Measurements from ENCODE around the gene BMPR1A. TPM values are rescaled to one million over a fixed set of nuclear protein-coding genes. Genes with fewer than 3 reads are reported as not detected.

The BMPR1A gene
- total RNA-seq, 2 donors from 2014 or later, result 69.4 to 96.4 TPM

DNA sequence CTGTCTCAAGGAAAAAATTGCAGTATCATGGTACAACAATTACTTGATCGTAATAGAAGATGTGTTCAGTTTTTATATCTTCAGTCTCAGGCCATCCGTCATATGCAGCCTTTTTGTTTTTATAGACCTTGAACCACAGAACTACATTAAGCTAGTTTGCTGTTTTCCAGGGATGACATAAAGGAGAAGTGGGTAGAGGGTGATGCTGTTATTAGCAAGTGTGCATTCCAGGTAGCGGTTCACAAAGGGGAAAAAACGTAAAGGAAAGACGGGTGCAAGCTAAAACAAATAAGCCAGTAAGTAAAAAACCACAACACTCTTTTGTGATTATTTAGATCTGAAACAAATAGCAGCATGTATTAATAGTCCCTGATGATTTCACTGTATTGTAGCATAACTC, 71.7 kb downstream of the BMPR1A start:
- TF ChIP-seq, protein P1, sequence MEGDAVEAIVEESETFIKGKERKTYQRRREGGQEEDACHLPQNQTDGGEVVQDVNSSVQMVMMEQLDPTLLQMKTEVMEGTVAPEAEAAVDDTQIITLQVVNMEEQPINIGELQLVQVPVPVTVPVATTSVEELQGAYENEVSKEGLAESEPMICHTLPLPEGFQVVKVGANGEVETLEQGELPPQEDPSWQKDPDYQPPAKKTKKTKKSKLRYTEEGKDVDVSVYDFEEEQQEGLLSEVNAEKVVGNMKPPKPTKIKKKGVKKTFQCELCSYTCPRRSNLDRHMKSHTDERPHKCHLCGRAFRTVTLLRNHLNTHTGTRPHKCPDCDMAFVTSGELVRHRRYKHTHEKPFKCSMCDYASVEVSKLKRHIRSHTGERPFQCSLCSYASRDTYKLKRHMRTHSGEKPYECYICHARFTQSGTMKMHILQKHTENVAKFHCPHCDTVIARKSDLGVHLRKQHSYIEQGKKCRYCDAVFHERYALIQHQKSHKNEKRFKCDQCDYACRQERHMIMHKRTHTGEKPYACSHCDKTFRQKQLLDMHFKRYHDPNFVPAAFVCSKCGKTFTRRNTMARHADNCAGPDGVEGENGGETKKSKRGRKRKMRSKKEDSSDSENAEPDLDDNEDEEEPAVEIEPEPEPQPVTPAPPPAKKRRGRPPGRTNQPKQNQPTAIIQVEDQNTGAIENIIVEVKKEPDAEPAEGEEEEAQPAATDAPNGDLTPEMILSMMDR (conservative IDR thresholded peaks at IDR 0.05), result no peak
- DNase-seq, result no peak
- Mint-ChIP-seq H3K27ac (peak overlapping the region; percentile 74), H3K9me3 (no peaks in the 10 kb centered on the region), H3K27me3 (ENCODE audit: insufficient read depth) (no peaks in the 10 kb centered on the region), H3K36me3 (ENCODE audit: low read depth) (peaks cover 8% of the 10 kb centered on the region), H3K4me3 (no peak overlapping the region), H3K4me1 (peaks cover 48% of the 10 kb centered on the region)
- H3K9me3 ChIP-seq (ENCODE audit: control insufficient read depth, low read length), result no peaks in the 10 kb centered on the region
- peaks cover 2% of the 10 kb centered on the region for H3K4me1 ChIP-seq (ENCODE audit: control insufficient read depth, insufficient read depth, low read length)
- H3K27me3 ChIP-seq (ENCODE audit: control insufficient read depth, insufficient read depth, low read length, poor library complexity, severe bottlenecking), result no peaks in the 10 kb centered on the region
- H3K9ac ChIP-seq (ENCODE audit: extremely low read depth, low read length, poor library complexity, severe bottlenecking), result no peak overlapping the region
- 98 to 100% methylated on average over 2 to 3 of the region's 5 CpGs for WGBS, 2 experiments (ENCODE audit: insufficient coverage in 1 of 2, insufficient read length in 1 of 2)
- H3K27ac ChIP-seq (ENCODE audit: low read depth, low read length), result no peak overlapping the region
- H3K4me3 ChIP-seq (ENCODE audit: low read length), result no peak overlapping the region
- H3K36me3 ChIP-seq (ENCODE audit: control insufficient read depth, insufficient read depth, low read length), result peaks cover 18% of the 10 kb centered on the region

DNA sequence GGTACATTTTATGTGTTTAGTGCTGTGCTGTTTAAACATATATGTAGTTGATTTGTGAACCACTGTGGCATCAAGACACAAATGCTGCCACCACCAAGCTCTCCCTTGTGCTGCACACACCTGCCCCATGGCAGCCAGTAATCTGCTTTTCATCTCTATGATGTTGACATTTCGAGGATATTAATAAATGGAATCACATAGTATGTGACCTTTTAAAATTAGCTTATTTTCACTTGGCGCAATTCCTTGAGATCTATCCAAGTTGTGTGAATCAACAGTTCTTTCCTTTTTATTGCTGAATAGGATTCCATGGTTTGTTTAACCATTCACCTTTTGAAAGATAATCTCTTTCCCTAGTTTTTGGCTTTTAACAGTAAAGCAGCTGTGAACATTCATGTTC, 73.1 kb downstream of the BMPR1A start:
- Histone ChIP-seq H3K4me3 (ENCODE audit: low read length) (no peak overlapping the region), H3K36me3 (ENCODE audit: control insufficient read depth, insufficient read depth, low read length) (peaks cover 18% of the 10 kb centered on the region), H3K9ac (ENCODE audit: extremely low read depth, low read length, poor library complexity, severe bottlenecking) (no peak overlapping the region), H3K27me3 (ENCODE audit: control insufficient read depth, insufficient read depth, low read length, poor library complexity, severe bottlenecking) (no peaks in the 10 kb centered on the region), H3K27ac (ENCODE audit: low read depth, low read length) (no peak overlapping the region), H3K9me3 (ENCODE audit: control insufficient read depth, low read length) (no peaks in the 10 kb centered on the region), H3K4me1 (ENCODE audit: control insufficient read depth, insufficient read depth, low read length) (peaks cover 5% of the 10 kb centered on the region)
- no peak overlapping the region for H3K4me3 Mint-ChIP-seq
- H3K27me3 Mint-ChIP-seq (ENCODE audit: insufficient read depth), result no peaks in the 10 kb centered on the region
- WGBS, 2 experiments (ENCODE audit: insufficient coverage in 1 of 2, insufficient read length in 1 of 2), result 97 to 100% methylated on average over 2 of the region's 2 CpGs
- H3K9me3 Mint-ChIP-seq, result no peaks in the 10 kb centered on the region
- TF ChIP-seq, protein P1 (conservative IDR thresholded peaks at IDR 0.05), result no peak
- H3K27ac Mint-ChIP-seq, result peak overlapping the region; percentile 63
- peaks cover 46% of the 10 kb centered on the region for H3K4me1 Mint-ChIP-seq
- no peak for DNase-seq
- H3K36me3 Mint-ChIP-seq (ENCODE audit: low read depth), result peaks cover 8% of the 10 kb centered on the region

DNA sequence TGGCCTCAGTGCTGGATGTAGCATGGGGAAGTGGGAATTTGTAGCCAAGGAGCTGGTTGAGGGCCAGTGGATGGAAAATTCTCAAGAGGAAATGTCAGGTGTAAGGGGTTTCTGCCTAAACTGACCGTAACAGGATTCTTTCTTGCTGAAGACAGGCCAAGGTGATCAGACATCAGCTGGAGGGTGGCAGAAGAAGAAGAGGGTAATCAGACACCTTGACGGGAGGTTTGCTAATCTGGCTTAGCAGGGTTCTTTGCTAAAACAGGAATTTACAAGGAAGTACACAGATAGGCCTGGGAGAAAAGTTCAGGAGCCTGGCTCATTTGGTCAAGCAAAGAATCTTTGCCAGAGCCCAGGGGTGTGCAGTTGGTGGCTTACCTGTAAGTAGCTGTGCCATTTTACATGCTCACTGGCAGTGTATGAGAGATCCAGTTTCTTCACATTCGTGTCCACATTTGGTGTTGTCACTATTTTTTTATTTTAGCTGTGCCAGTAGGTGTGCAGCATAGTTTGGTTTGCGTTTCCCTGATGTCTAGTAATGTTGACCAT, 73.7 kb downstream of the BMPR1A start:
- peak; percentile 69 for DNase-seq
- H3K27ac ChIP-seq (ENCODE audit: low read depth, low read length), result no peak overlapping the region
- WGBS, 2 experiments (ENCODE audit: insufficient coverage in 1 of 2, insufficient read length in 1 of 2), result 64 to 71% methylated on average over 3 to 4 of the region's 4 CpGs
- H3K4me1 ChIP-seq (ENCODE audit: control insufficient read depth, insufficient read depth, low read length), result peaks cover 5% of the 10 kb centered on the region
- Mint-ChIP-seq H3K9me3 (no peaks in the 10 kb centered on the region), H3K27ac (peak overlapping the region; percentile 63), H3K4me1 (peaks cover 50% of the 10 kb centered on the region), H3K36me3 (ENCODE audit: low read depth) (peaks cover 8% of the 10 kb centered on the region), H3K4me3 (no peak overlapping the region), H3K27me3 (ENCODE audit: insufficient read depth) (no peaks in the 10 kb centered on the region)
- H3K36me3 ChIP-seq (ENCODE audit: control insufficient read depth, insufficient read depth, low read length), result peaks cover 18% of the 10 kb centered on the region
- H3K9ac ChIP-seq (ENCODE audit: extremely low read depth, low read length, poor library complexity, severe bottlenecking), result no peak overlapping the region
- H3K27me3 ChIP-seq (ENCODE audit: control insufficient read depth, insufficient read depth, low read length, poor library complexity, severe bottlenecking), result no peaks in the 10 kb centered on the region
- TF ChIP-seq, protein P1 (conservative IDR thresholded peaks at IDR 0.05), result no peak
- peak overlapping the region; percentile 21 for H3K4me3 ChIP-seq (ENCODE audit: low read length)
- no peaks in the 10 kb centered on the region for H3K9me3 ChIP-seq (ENCODE audit: control insufficient read depth, low read length)
